HG03342 (cell line): ENCODE results near the gene NAP1L4.

ENCODE experiments used
- ATAC-seq: cut with Tn5 transposase; IDR thresholded peaks from one replicate; pipeline ENCODE4 v1.9.1; 2021; ENCODE audit warnings: mild to moderate bottlenecking, moderate library complexity; ENCODE audit not compliant: unreplicated experiment

NAP1L4 gene

GRCh38 chr11:2992234-2992996 is at the start of gene NAP1L4:
NAP1L4 (minus strand) TSS chr11:2992329; CDS start chr11:2979220, 13,109 bp downstream.
- ATAC-seq, result peak; percentile 85

- no peak for ATAC-seq
Measured at GRCh38 chr11:3040881-3041280, 48.8 kb upstream of the NAP1L4 start.

- ATAC-seq, result no peak
Measured at GRCh38 chr11:3037945-3038271, 45.8 kb upstream of the NAP1L4 start.

- no peak for ATAC-seq
Measured at GRCh38 chr11:3037040-3037944, 45.2 kb upstream of the NAP1L4 start.

- no peak for ATAC-seq
Measured at GRCh38 chr11:3036419-3036818, 44.3 kb upstream of the NAP1L4 start.

- ATAC-seq, result no peak
Measured at GRCh38 chr11:3035333-3035732, 43.2 kb upstream of the NAP1L4 start.

- no peak for ATAC-seq
Measured at GRCh38 chr11:3030289-3031070, 38.4 kb upstream of the NAP1L4 start.

GRCh38 chr11:3028813-3029212 is 36.7 kb upstream of the NAP1L4 start:
- ATAC-seq, result no peak

- no peak for ATAC-seq
Measured at GRCh38 chr11:3026803-3027202, 34.7 kb upstream of the NAP1L4 start.

- no peak for ATAC-seq
Measured at GRCh38 chr11:3022982-3023381, 30.9 kb upstream of the NAP1L4 start.

- peak; percentile 65 for ATAC-seq
Measured at GRCh38 chr11:3022300-3022967, 30.3 kb upstream of the NAP1L4 start.

GRCh38 chr11:3021125-3021524 is 29.0 kb upstream of the NAP1L4 start:
- ATAC-seq, result no peak

GRCh38 chr11:3020011-3020410 is 27.9 kb upstream of the NAP1L4 start:
- ATAC-seq, result no peak

- no peak for ATAC-seq
Measured at GRCh38 chr11:3018596-3018995, 26.5 kb upstream of the NAP1L4 start.

- no peak for ATAC-seq
Measured at GRCh38 chr11:3016861-3017260, 24.7 kb upstream of the NAP1L4 start.

GRCh38 chr11:3015796-3016195 is 23.7 kb upstream of the NAP1L4 start:
- ATAC-seq, result no peak

GRCh38 chr11:3014943-3015342 is 22.8 kb upstream of the NAP1L4 start:
- no peak for ATAC-seq

GRCh38 chr11:3014057-3014938 is 22.2 kb upstream of the NAP1L4 start:
- no peak for ATAC-seq
